ENCODE data around the gene KIF1A.
"Not testable (repeated sequence)": the region's sequence is repeated elsewhere in the genome, so short reads cannot be mapped to it uniquely, and the experiment has no call there.

KIF1A gene

GRCh38 chr2:240784629-240785423 is 35.2 kb downstream of the KIF1A start:
- no peak for DNase-seq

- DNase-seq = no peak
Observed at GRCh38 chr2:240783819-240784621, 36.0 kb downstream of the KIF1A start.

- DNase-seq = no peak
Observed at GRCh38 chr2:240782886-240783818, 36.9 kb downstream of the KIF1A start.

- no peak for DNase-seq
Observed at GRCh38 chr2:240782221-240782885, 37.7 kb downstream of the KIF1A start.

GRCh38 chr2:240781471-240782220 is 38.4 kb downstream of the KIF1A start:
- no peak for DNase-seq

GRCh38 chr2:240780023-240780700 is 39.9 kb downstream of the KIF1A start:
- no peak for DNase-seq

GRCh38 chr2:240779250-240779832 is 40.7 kb downstream of the KIF1A start:
- not testable (repeated sequence) for DNase-seq

GRCh38 chr2:240778426-240778825 is 41.6 kb downstream of the KIF1A start:
- no peak for DNase-seq

GRCh38 chr2:240777456-240778212 is 42.4 kb downstream of the KIF1A start:
- no peak for DNase-seq

GRCh38 chr2:240775905-240776304 is 44.1 kb downstream of the KIF1A start:
- DNase-seq = no peak

GRCh38 chr2:240774856-240775255 is 45.2 kb downstream of the KIF1A start:
- no peak for DNase-seq

GRCh38 chr2:240769096-240769495 is 50.9 kb downstream of the KIF1A start:
- DNase-seq = no peak

- DNase-seq = no peak
Observed at GRCh38 chr2:240768216-240768615, 51.8 kb downstream of the KIF1A start.

GRCh38 chr2:240767341-240767740 is 52.7 kb downstream of the KIF1A start:
- no peak for DNase-seq

- DNase-seq = no peak
Observed at GRCh38 chr2:240766072-240766471, 53.9 kb downstream of the KIF1A start.

GRCh38 chr2:240765007-240765406 is 55.0 kb downstream of the KIF1A start:
- no peak for DNase-seq

GRCh38 chr2:240764605-240765004 is 55.4 kb downstream of the KIF1A start:
- DNase-seq = no peak

- no peak for DNase-seq
Observed at GRCh38 chr2:240762971-240763370, 57.0 kb downstream of the KIF1A start.

GRCh38 chr2:240762249-240762648 is 57.8 kb downstream of the KIF1A start:
- no peak for DNase-seq

Data from activated CD8-positive, alpha-beta memory T cell treated with anti-CD3 and anti-CD28 coated beads for 24 hours (primary cell).